Hepatic stellate cell (primary cell): ENCODE data around the gene AGAP6.
A peak's percentile ranks its signal among the peaks of the same experiment; 100 is the strongest.
"Not testable (repeated sequence)": the region's sequence is repeated elsewhere in the genome, so short reads cannot be mapped to it uniquely, and the experiment has no call there.

ENCODE experiments used
- DNase-seq: peaks from one replicate; pipeline ENCODE4 v3.0.0; 2011; ENCODE audit warnings: low spot score

The AGAP6 gene

DNA sequence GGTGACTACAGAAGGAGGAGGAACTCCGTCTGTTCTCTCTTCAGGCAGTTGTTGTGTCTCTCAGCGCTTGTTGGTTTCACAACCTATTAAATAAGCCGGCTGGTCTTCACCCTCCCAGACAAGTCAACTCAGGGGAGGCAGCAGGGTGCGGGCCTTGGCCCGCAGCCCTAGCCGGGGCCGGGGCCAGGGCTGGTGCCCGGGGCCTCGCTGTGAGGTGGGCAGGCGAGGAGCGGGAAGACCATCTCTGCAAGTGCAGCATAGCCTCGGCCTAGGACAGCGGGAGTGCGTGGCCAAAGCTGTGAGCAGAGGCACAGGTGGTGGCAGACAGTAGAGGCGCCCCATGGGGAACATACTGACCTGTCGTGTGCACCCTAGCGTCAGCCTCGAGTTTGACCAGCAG is at the start of gene AGAP6:
Gene AGAP6 (plus strand): TSS at position 31 of the 400 bp plus-strand sequence. CDS start 310 bp downstream, at position 341.
- DNase-seq = not testable (repeated sequence)

DNA sequence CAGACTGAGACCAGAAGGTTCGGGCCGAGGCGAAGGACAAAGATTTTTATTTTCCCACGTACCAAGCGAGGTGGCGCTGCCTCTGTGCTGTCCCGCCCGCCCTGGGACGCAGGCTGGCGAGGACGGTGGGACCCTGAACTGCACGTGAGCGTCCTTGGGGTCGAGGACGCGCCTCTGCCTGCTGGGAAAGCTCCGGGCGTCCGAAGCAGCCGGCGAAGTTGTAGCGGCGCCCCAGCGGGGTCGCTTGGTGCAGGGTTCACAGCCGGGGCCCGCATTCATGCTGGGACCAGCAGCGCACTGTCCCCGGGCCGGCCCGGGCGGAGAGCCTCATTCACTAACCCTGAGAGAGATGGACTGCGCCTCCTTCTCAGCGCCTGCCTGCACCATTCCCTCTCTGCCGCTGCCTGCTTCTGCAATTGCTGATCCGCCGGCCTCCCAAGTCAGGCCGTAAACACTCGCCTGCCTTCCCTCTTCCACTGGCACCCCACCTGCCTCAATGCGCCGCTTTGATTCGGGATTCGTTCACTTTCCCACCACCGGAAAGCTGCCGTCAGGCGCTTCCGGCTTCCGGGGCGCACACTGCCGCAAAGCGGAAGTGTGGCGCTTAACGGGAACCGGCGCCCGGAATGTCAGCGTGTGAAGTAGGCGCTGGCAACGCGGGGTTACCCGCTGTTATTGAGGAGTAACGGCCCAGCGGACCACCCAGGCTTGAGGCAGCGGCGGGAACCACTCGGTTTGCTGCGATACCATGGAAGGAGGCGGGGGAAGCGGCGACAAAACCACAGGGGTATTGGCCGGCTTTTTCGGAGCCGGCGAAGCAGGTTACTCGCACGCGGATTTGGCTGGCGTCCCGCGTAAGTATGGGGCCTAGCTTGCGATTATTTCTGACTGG is 46.5 kb upstream of the AGAP6 start, which contains the start of the genes PARG and TIMM23B:
Gene PARG (minus strand): TSS at position 581 of the 892 bp plus-strand sequence. CDS start 302 bp downstream, at position 279.
Gene TIMM23B (plus strand): TSS at position 607 of the 892 bp plus-strand sequence. CDS start 142 bp downstream, at position 749.
- DNase-seq = peak; percentile 30

- DNase-seq = not testable (repeated sequence)
These were observed 45.9 kb upstream of the AGAP6 start for GRCh38 chr10:49942339-49942705.

DNA sequence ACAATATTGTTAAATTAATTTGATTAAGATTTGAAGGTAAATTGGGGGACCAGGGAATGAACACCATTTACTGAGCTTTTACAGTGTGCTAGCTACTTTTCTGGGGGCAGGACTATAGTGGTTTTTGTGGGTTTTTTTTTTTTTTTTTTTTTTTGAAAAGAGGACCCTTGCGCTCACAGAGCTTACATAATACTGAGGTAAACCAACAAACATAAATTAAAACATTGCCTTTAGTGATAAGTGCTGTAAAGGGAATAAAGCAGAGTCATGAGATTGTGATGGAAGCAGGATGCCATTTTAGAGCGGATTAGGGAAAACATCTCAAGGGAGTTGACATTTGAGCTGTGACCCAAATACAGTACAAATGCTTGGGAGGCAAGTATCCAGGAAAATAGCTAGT is 44.6 kb upstream of the AGAP6 start:
- not testable (repeated sequence) for DNase-seq

GRCh38 chr10:49948142-49948541 is 40.1 kb upstream of the AGAP6 start:
- not testable (repeated sequence) for DNase-seq

DNA sequence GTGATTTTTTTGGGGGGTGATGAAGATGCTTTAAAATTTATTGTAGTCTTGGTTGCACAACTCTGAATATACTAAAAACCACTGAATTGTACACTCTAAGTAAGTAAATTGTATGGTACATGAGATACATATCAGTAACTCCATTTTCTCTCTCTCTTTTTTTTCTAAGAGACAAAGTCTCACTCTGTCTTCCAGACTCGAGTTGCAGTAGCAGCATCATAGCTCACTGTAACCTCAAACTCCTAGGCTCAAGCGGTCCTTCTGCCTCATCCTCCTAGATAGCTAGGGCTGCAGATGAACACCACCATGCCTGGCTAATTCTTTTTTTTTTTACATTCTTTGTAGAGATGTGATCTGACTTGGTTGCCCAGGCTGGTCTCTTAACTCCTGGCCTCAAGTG is 39.5 kb upstream of the AGAP6 start:
- DNase-seq = not testable (repeated sequence)

DNA sequence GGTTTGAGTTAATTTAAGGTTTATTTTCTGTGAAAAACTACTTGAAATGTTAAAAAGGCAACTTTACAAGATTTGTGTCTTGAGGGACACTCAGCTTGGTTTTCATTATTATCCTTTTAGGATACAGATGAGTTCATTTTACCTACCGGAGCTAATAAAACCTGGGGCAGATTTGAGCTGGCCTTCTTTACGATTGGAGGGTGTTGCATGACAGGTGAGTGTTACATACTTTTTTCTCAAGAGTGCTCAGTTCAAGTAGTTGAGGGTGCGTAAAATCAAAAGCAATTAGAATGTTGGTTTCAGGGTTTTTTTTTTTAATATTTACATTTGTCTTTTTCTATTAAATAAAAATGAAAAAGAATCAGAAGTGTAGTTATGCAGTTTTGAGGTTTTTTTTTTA is 36.2 kb upstream of the AGAP6 start:
- not testable (repeated sequence) for DNase-seq

GRCh38 chr10:49953122-49953521 is 35.1 kb upstream of the AGAP6 start:
- DNase-seq = not testable (repeated sequence)

DNA sequence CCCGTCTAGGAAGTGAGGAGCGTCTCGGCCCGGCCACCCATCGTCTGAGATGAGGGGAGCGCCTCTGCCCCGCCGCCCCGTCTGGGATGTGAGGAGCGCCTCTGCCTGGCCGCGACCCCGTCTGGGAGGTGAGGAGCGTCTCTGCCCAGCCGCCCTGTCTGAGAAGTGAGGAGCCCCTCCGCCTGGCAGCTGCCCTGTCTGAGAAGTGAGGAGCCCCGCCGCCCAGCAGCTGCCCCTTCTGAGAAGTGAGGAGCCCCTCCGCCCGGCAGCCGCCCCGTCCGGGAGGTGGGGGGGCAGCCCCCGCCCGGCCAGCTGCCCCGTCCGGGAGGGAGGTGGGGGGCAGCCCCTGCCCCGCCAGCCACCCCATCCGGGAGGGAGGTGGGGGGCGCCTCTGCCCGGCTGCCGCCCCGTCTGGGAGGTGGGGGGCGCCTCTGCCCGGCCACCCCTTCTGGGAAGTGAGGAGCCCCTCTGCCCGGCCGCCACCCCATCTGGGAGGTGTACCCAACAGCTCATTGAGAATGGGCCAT is 17.8 kb upstream of the AGAP6 start:
- not testable (repeated sequence) for DNase-seq

DNA sequence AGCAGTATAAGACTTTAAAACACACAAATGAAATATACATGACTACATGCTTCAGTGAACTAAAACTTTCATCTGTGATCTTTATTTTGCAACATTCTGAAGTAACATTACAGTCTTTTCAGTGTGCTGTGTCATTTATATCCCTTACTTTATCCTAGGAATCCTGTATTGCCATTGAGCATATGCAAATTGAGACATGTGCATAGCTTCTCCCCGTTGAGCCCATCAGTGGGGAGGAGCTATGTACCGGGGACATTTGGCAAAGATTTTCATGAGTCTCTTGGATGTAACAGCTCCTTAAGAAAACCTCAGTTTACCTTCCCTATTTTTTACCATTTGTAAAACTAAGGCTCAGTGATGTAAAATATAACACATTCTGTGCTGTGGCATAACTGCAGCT is 16.7 kb upstream of the AGAP6 start:
- not testable (repeated sequence) for DNase-seq

DNA sequence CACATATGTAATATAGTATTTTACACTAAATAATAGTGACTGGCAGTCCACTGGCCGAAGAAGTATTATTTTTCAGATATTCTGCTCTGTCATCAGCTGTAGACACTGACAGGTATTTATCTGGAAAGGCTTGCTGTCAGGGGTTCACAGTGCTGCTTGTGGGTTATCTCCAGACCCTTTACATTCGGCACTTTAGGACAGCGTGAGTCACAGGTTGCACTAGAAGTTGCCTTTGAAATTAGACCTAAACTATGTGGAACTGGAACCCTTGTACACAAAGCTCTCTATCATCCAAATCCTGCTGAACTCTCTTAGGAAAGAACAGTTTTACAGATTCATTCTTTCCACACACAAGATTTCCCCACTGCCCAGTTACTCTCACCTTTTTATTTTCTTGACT is 16.1 kb upstream of the AGAP6 start:
- DNase-seq = not testable (repeated sequence)

- not testable (repeated sequence) for DNase-seq
These were observed 10.4 kb upstream of the AGAP6 start for GRCh38 chr10:49977756-49978155.

- not testable (repeated sequence) for DNase-seq
These were observed 999 bp upstream of the AGAP6 start for GRCh38 chr10:49987207-49987606.

DNA sequence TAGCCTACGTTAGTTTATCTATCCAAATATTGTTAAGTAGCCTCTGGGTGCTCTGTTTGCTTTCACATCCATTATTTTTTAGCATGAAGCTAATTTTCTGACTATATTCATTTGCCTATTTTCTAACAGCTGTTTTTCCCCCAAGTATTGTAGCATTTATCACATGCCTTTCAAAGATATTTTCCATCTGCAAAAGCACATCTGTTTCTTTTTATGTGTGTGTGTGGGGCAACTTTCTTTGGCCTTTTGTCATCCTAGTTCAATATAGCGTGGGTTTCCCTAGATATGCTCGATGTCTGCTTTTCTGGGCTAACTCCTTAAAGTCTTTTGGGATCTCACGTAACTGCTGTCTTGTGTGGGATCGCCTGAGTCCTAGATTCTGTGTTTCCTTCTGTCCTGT is 7.1 kb downstream of the AGAP6 start:
- not testable (repeated sequence) for DNase-seq

DNA sequence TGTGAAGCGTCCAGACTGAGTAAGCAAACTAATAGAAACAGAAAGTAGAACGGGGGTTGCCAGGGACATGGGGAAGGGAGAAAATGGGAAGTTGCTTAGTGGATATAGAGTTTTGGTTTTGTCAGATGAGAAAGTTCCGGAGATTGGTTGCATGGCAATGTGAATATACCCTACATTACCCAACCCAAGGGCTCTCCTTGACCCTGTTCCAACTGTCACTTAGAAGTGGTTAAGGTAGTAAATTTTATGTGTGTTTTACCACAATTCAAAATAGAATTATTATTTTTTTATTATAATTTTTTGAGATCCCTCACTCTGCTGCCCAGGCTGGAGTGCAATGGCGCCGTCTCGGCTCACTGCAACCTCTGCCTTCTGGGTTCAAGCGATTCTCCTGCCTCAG is 25.8 kb downstream of the AGAP6 start:
- DNase-seq = not testable (repeated sequence)

DNA sequence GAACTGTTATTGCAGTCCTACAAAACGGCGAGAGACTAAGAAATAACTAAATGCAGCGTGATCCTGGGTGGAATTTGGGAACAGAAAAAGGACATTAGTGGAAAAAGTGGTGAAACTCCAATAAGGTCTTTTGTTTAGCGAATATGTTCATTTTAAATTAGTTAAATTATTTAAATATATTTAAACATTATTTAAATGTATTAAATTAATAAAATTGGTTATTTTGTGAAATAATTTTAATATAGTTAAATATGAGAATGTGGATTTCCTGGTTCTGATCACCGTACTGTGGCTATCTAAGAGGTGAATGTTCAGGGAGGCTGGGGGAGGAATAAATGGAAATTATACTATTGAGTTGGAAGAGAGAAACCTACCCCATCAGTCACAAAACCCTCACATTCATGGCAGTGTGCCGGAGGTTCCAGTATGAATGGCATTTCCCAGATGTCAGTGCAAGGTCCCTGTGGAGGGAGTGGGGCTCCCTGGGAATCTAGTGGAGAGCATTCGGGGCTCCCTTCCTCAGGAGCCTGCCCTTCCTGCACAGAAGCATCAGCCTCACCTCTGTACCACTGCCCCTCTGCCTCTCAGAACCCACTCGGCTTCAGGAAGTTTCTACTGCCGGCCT is 27.5 kb downstream of the AGAP6 start:
- DNase-seq = not testable (repeated sequence)

DNA sequence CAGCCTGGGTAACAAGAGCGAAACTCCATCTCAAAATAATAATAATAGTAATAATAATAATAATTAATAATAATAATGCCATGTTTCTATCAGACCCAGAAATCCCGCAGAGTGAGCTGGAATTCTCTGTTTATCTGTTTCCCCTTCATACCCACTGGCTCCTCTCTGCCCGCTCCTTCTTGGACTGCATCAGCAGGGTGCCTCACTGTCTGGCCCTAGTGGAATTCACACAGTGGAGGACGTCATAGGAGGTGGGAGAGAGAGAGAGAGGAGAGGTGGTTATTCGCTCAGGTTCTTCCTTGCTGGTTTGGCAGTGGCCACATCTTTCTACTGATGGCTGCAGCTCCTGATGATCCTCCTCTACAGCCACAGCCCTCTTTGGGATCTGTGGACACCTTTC is 28.7 kb downstream of the AGAP6 start:
- not testable (repeated sequence) for DNase-seq

DNA sequence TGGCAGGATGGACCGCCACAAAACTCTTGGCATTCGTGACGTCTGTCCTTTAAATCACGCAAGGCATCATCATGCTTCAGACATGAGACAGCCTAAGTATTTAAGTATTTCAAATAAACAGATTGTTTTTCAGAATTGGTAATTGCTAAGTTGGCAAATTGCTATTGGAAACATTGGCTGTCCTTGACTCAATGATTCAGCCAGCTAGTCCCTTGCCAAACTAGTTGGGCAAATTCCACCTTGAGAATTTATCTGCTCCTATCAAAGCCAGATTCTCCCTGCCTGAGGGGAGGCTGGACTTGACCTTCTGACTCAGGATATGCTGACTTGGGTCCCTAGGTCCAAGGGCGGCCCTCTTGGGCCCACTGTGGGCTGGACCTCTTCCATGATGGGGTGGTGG is 29.4 kb downstream of the AGAP6 start:
- DNase-seq = not testable (repeated sequence)

DNA sequence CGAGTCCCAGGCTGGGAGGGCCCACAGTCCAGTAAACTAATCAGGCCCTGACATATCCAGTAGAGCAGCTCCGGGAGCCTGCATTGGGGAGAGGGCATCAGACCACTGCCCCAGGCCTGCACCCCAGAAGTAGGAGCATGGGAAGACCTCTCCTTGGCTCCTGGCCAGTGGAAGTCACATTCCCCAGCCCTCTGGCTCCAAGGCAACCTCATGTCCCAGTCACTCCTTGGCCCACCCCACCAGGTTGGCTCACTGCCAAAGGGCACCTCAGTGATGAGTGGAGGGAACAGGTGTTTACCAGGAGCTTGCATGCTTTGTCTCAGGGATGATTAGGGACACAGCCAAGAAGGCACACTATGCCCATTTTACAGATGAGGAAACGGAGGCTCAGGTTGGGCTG is 31.1 kb downstream of the AGAP6 start:
- DNase-seq = not testable (repeated sequence)

DNA sequence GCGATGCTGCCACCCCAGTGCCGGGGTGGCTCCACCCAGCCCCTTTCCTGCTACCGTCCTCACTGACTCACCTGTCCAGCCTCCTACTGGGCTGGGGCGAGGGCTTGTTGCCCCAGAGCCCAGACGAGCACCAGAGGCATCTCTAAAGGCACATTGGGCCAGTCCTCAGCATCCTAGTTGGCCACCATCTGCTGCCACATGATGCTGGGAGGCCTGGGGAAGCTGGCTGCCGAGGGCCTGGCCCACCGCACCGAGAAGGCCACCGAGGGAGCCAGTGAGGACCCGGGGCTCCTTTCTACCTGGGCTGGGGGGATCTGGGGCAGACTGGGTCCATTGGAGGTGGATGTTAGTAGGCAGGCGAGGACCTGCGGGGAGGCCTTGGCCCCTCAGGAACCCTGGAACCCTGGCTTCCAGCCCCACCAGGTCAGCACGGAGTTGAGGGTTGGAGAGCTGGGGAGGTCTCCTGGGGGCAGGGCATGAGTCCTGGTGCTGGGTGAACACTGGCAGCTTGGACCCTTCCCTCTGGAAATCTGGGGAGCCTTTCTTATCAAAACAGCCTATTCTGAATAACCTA is 32.3 kb downstream of the AGAP6 start:
- not testable (repeated sequence) for DNase-seq

GRCh38 chr10:50021646-50022045 is 33.4 kb downstream of the AGAP6 start:
- DNase-seq = no peak

GRCh38 chr10:50024716-50025383 is 36.6 kb downstream of the AGAP6 start:
- not testable (repeated sequence) for DNase-seq
